K562 (cell line): ENCODE data around the gene MYO1E. TPM values are rescaled to one million over a fixed set of nuclear protein-coding genes. Genes with fewer than 3 reads are reported as not detected.

ENCODE experiments used
- ATAC-seq: fragments of 200-7000 bp; cut with Tn5 transposase; 3 replicates; pipeline ENCODE4 v1.9.1; 2020; ENCODE audit warnings: moderate library complexity
- BruUV-seq: library from RNA; stranded (reverse); fragments of 400-500 nt; replicated peaks from 2 replicates; lab custom pipeline; 2021; lab: Mats Ljungman, UMichigan
- CTCF ChIA-PET: fragments of 300-600 bp; formaldehyde crosslinking; extraction: SDS; loops from one replicate; lab custom pipeline; 2021; ENCODE audit warnings: low intra/inter-chr PET ratio; lab: Yijun Ruan, JAX
- POLR2A ChIA-PET: fragments of 300-600, 350-650 bp; sonication (Branson Sonifier 250); formaldehyde crosslinking; extraction: SDS; loops from one replicate; lab custom pipeline; 2021; ENCODE audit warnings: antibody characterized with exemption, inconsistent platforms; lab: Yijun Ruan, JAX
- DNase-seq, 4 experiments: peaks; one replicate each; pipeline versions ENCODE4 v3.0.0 to v3.0.0-alpha.2; 2011 to 2018; ENCODE audit warnings: low spot score in 3 of 4, mixed read lengths in 3 of 4; ENCODE audit errors: extremely low read depth in 1 of 4
- FAIRE-seq: peaks from 2 replicates; lab custom pipeline; 2011; peaks lifted over from hg19 to GRCh38; lab: Jason Lieb, UNC
- H2AFZ ChIP-seq: 2 replicates; pipeline ENCODE4 v1.6.0; 2011; ENCODE audit warnings: low read depth, low read length, control low read depth, inconsistent platforms
- H3K27ac ChIP-seq: fragments of 200-600 bp; 3 replicates; pipeline ENCODE4 v1.8.0; 2011; ENCODE audit warnings: low read depth, mild to moderate bottlenecking, control low read depth, inconsistent platforms, low read length, moderate library complexity, mixed read lengths; ENCODE audit errors: extremely low read depth
- H3K27me3 ChIP-seq, 2 experiments: fragments of 300-600 bp in 1 of 2; 2 replicates in 1 of 2; 3 replicates in 1 of 2; pipeline versions ENCODE4 v1.6.0 to v1.8.0; 2011; ENCODE audit warnings: inconsistent platforms in 2 of 2, low read length in 2 of 2, mild to moderate bottlenecking in 1 of 2, mixed read lengths in 1 of 2, moderate library complexity in 1 of 2; ENCODE audit not compliant: control insufficient read depth in 2 of 2, insufficient read depth in 2 of 2
- H3K36me3 ChIP-seq: fragments of 300-600 bp; 3 replicates; pipeline ENCODE4 v1.8.0; 2011; ENCODE audit warnings: mild to moderate bottlenecking, low read length, inconsistent platforms; ENCODE audit not compliant: control insufficient read depth, insufficient read depth
- H3K4me1 ChIP-seq, 2 experiments: fragments of 200-600 bp in 1 of 2; replicated peaks in 1 of 2; 2 replicates in 1 of 2; 3 replicates in 1 of 2; pipeline versions ENCODE4 v1.5.1 to v1.8.0; 2011; ENCODE audit warnings: inconsistent platforms in 2 of 2, low read length in 2 of 2, mild to moderate bottlenecking in 1 of 2, mixed read lengths in 1 of 2, moderate library complexity in 1 of 2; ENCODE audit not compliant: control insufficient read depth in 2 of 2, insufficient read depth in 2 of 2
- H3K4me2 ChIP-seq: 2 replicates; pipeline ENCODE4 v1.6.1; 2011; ENCODE audit warnings: low read length, control low read depth, inconsistent platforms, mixed read lengths; ENCODE audit not compliant: insufficient read depth
- H3K4me3 ChIP-seq: fragments of 200-600 bp; sonication (generic), shearing (Covaris generic); 2 replicates; pipeline ENCODE4 v1.5.1; 2016; ENCODE audit warnings: control low read depth, inconsistent platforms
- H3K79me2 ChIP-seq: fragments of 200-600 bp; 3 replicates; pipeline ENCODE4 v1.8.0; 2011; ENCODE audit warnings: low read length, inconsistent platforms; ENCODE audit not compliant: control insufficient read depth, insufficient read depth
- H3K9ac ChIP-seq, 2 experiments: 2 replicates each; pipeline versions ENCODE4 v1.6.0 to v1.6.1; 2011; ENCODE audit warnings: low read depth in 2 of 2, low read length in 2 of 2, control low read depth in 1 of 2, inconsistent platforms in 1 of 2, mild to moderate bottlenecking in 1 of 2, mixed read lengths in 1 of 2; ENCODE audit not compliant: insufficient read depth in 1 of 2
- H3K9me1 ChIP-seq: one replicate; pipeline ENCODE4 v1.6.0; 2011; ENCODE audit warnings: inconsistent platforms, mild to moderate bottlenecking, low read length, moderate library complexity; ENCODE audit not compliant: control insufficient read depth, insufficient read depth
- H3K9me3 ChIP-seq: replicated peaks from 2 replicates; pipeline ENCODE4 v1.5.1; 2011; ENCODE audit warnings: low read depth, low read length, inconsistent platforms; ENCODE audit not compliant: control insufficient read depth, insufficient read depth
- H4K20me1 ChIP-seq: replicated peaks from 2 replicates; pipeline ENCODE4 v1.6.1; 2011; ENCODE audit warnings: low read length, inconsistent platforms, mixed read lengths; ENCODE audit not compliant: control insufficient read depth, insufficient read depth
- ATF3 ChIP-seq, 2 experiments: fragments of 450-650 bp in 1 of 2; sonication (generic) in 1 of 2; formaldehyde crosslinking in 1 of 2; IDR thresholded peaks in 1 of 2; conservative IDR thresholded peaks in 1 of 2; 2 replicates each; pipeline versions ENCODE4 v1.6.1 to v1.8.1; 2016 to 2023; ENCODE audit warnings: mild to moderate bottlenecking in 2 of 2, moderate library complexity in 2 of 2, inconsistent platforms in 1 of 2, missing genetic modification reagents in 1 of 2
- CEBPG ChIP-seq, 3 experiments: fragments of 200-800 bp in 1 of 3; sonication (Bioruptor generic) in 1 of 3; sonication (generic) in 1 of 3; formaldehyde crosslinking in 1 of 3; IDR thresholded peaks in 2 of 3; conservative IDR thresholded peaks in 1 of 3; 2 replicates each; pipeline versions ENCODE4 v1.6.1 to v1.8.0; 2016 to 2022; ENCODE audit warnings: missing compliant biosample characterization in 2 of 3, missing genetic modification characterization in 2 of 3, mild to moderate bottlenecking in 1 of 3, missing genetic modification reagents in 1 of 3
- CREB5 ChIP-seq: fragments of 250-450 bp; sonication (Bioruptor Pico); IDR thresholded peaks from 2 replicates; pipeline ENCODE4 v1.5.0; 2020; ENCODE audit warnings: mild to moderate bottlenecking
- RBFOX2 ChIP-seq: fragments of 200-400 bp; formaldehyde crosslinking; IDR thresholded peaks from 2 replicates; pipeline ENCODE4 v1.6.1; 2017; ENCODE audit warnings: low read depth, mild to moderate bottlenecking, low read length, moderate library complexity
- SMAD4 ChIP-seq: fragments of 250-450 bp; sonication (Bioruptor Pico); conservative IDR thresholded peaks from 2 replicates; pipeline ENCODE4 v1.8.0; 2021; ENCODE audit warnings: inconsistent platforms, mild to moderate bottlenecking, moderate library complexity
- ZNF175 ChIP-seq: fragments of 200-800 bp; sonication (Bioruptor generic); IDR thresholded peaks from 2 replicates; pipeline ENCODE4 v1.6.1; 2016; ENCODE audit warnings: low read depth, mild to moderate bottlenecking, missing genetic modification characterization, missing compliant biosample characterization
- WGBS: fragments of 100-300 bp; shearing (Covaris generic); methylation state at CpG from one replicate; pipeline ENCODE4 v1.1.6; 2016; ENCODE audit warnings: low coverage, mixed read lengths; ENCODE audit not compliant: insufficient coverage; ENCODE audit errors: missing lambda C conversion rate; 5-methylcytosine and 5-hydroxymethylcytosine counted together
- in situ Hi-C: fragments of 300-500 bp; cut with MboI; formaldehyde crosslinking; loops from 4 replicates; pipeline ENCODE4 v1.15.0; 2018; ENCODE audit warnings: inconsistent platforms, mixed read lengths
- intact Hi-C: fragments of 100-400 bp; cut with micrococcal nuclease; formaldehyde crosslinking; loops from 2 replicates; pipeline ENCODE4 v1.14.2; 2022
- polyA plus RNA-seq, 8 experiments: library from polyadenylated mRNA; depleted of rRNA in 4 of 8; stranded (reverse) in 5 of 8; unstranded in 3 of 8; fragments of >200 nt; fragmentation: Nextera tagmentation in 2 of 8; fragmentation: Illumina TruSeq in 1 of 8; extraction: Ambion mirVana in 2 of 8; extraction: Trizol in 1 of 8; gene quantifications; 2 replicates each; pipeline versions ENCODE4 v1.2.1 to v1.2.3, GENCODE V29; 2011 to 2014; ENCODE audit warnings: inconsistent platforms in 1 of 8, missing spikeins in 1 of 8
- total RNA-seq, 7 experiments: library from RNA; depleted of rRNA in 6 of 7; stranded (reverse); fragments of >200 nt in 6 of 7; fragmentation: Illumina TruSeq in 2 of 7; extraction: Trizol in 2 of 7; gene quantifications; 2 replicates each; pipeline versions ENCODE4 v1.2.1 to v1.2.3, GENCODE V29; 2011 to 2021; ENCODE audit warnings: low replicate concordance in 1 of 7

MYO1E gene
- total and polyA plus RNA-seq, 9 of the 15 experiments (the other 6 are each of a cell fraction or from before 2014, with no cell fraction given): under 0.01 to 0.44 (median 0.01) TPM; not detected in 6

- no peaks in the 10 kb centered on the region for H3K9me3 ChIP-seq
- WGBS: 12% methylated on average over 3 of the region's 3 CpGs
- H3K9ac ChIP-seq: no peak overlapping the region
- H2AFZ ChIP-seq: no peak overlapping the region
- no peak for DNase-seq
- BruUV-seq: no TSS peak
- no peak overlapping the region for H3K27ac ChIP-seq
- POLR2A ChIA-PET: interaction anchor here (0.6 to 1.1 kb wide), 3 partner anchors 11 to 92 kb away, joined by 3 to 4 read pairs (median 3); no protein-coding TSS in a partner anchor
- intact Hi-C loops (no loop called here), in situ Hi-C loops (no loop called here)
- no peaks in the 10 kb centered on the region for H3K79me2 ChIP-seq
- FAIRE-seq: no peak
- TF ChIP-seq ZNF175 (CRISPR knock-in tag): peak; percentile 96
- no peak for TF ChIP-seq CEBPG (CRISPR knock-in tag; IDR thresholded peaks at IDR 0.05)
- TF ChIP-seq CEBPG (tag; conservative IDR thresholded peaks at IDR 0.05 in 1 of 2, IDR thresholded peaks at IDR 0.05 in 1 of 2): peak in 1 of 2 experiments; percentile 51; a peak in 2 of 4 replicates
- TF ChIP-seq ATF3 (IDR thresholded peaks at IDR 0.05): peak; percentile 35; the same call in 1 of the 2 replicates
- TF ChIP-seq ATF3 (CRISPR knock-in tag; conservative IDR thresholded peaks at IDR 0.05): no peak
- no peak for TF ChIP-seq RBFOX2
- TF ChIP-seq CREB5 (CRISPR knock-in tag): no peak
- no peak for TF ChIP-seq SMAD4 (CRISPR knock-in tag)
- no peaks in the 10 kb centered on the region for H3K36me3 ChIP-seq
- CTCF ChIA-PET: interaction anchor here (1.0 kb wide), 1 partner anchor 189 kb away, joined by 3 read pairs; no protein-coding TSS in a partner anchor
- no peaks in the 10 kb centered on the region for H4K20me1 ChIP-seq
- ATAC-seq: no peak
- H3K4me2 ChIP-seq: no peak overlapping the region
- H3K27me3 ChIP-seq: peaks cover 6 to 25% of the 10 kb centered on the region in 2 experiments; a peak in 4 of 5 replicates
- H3K4me1 ChIP-seq: peaks cover 0 to 3% of the 10 kb centered on the region in 2 experiments; a peak in 1 of 5 replicates
- H3K4me3 ChIP-seq: no peak overlapping the region
- H3K9me1 ChIP-seq: no peaks in the 10 kb centered on the region
Observed at GRCh38 chr15:59169251-59169708, 203.4 kb downstream of the MYO1E start.
